WTC11 (cell line): ENCODE data around the gene KISS1R. TPM values are rescaled to one million over a fixed set of nuclear protein-coding genes. Genes with fewer than 3 reads are reported as not detected.
A peak's percentile ranks its signal among the peaks of the same experiment; 100 is the strongest.

Source experiments
- ATAC-seq: fragments of 200-7000 bp; cut with Tn5 transposase; 2 replicates; pipeline ENCODE4 v1.10.0; 2021; ENCODE audit warnings: mild to moderate bottlenecking, moderate library complexity
- CTCF ChIA-PET: fragments of 300-600 bp; sonication (Branson Sonifier 250); formaldehyde crosslinking; loops from one replicate; lab custom pipeline; 2021; ENCODE audit warnings: antibody characterized with exemption; lab: Charles Lee
- POLR2A ChIA-PET: fragments of 350-600 bp; sonication (Branson Sonifier 250); formaldehyde crosslinking; loops from one replicate; lab custom pipeline; 2021; ENCODE audit warnings: antibody characterized with exemption; lab: Charles Lee
- DNase-seq: peaks from one replicate; pipeline ENCODE4 v3.0.0; 2021; ENCODE audit warnings: low spot score
- H3K27ac Mint-ChIP-seq: 2 replicates; pipeline ENCODE4 v1.8.0; 2021; ENCODE audit warnings: mixed read lengths
- H3K27me3 Mint-ChIP-seq: 2 replicates; pipeline ENCODE4 v1.8.0; 2021; ENCODE audit warnings: low read depth, mild to moderate bottlenecking, moderate library complexity, mixed read lengths
- H3K36me3 Mint-ChIP-seq: 2 replicates; pipeline ENCODE4 v1.8.0; 2021; ENCODE audit warnings: mixed read lengths
- H3K4me1 Mint-ChIP-seq: 2 replicates; pipeline ENCODE4 v1.8.0; 2022; ENCODE audit warnings: mixed read lengths
- H3K4me3 Mint-ChIP-seq: 2 replicates; pipeline ENCODE4 v1.8.0; 2021; ENCODE audit warnings: mild to moderate bottlenecking, moderate library complexity, mixed read lengths
- H3K9me3 Mint-ChIP-seq: 2 replicates; pipeline ENCODE4 v1.8.0; 2021; ENCODE audit warnings: mixed read lengths
- ATF1 ChIP-seq: sonication (generic); formaldehyde crosslinking; IDR thresholded peaks from 2 replicates; pipeline ENCODE4 v1.8.1; 2023; ENCODE audit warnings: mild to moderate bottlenecking, moderate library complexity, missing genetic modification reagents
- ATF2 ChIP-seq: sonication (generic); formaldehyde crosslinking; IDR thresholded peaks from 2 replicates; pipeline ENCODE4 v1.8.1; 2022; ENCODE audit warnings: low read depth, missing genetic modification reagents, borderline replicate concordance
- ELF4 ChIP-seq: sonication (generic); formaldehyde crosslinking; IDR thresholded peaks from 2 replicates; pipeline ENCODE4 v1.8.1; 2022; ENCODE audit warnings: low read depth, mild to moderate bottlenecking, moderate library complexity, missing genetic modification reagents
- EMX1 ChIP-seq: fragments of 250-450 bp; sonication (Bioruptor Pico); IDR thresholded peaks from 2 replicates; pipeline ENCODE4 v1.8.0; 2021; ENCODE audit warnings: mild to moderate bottlenecking
- FOXJ3 ChIP-seq: sonication (generic); formaldehyde crosslinking; IDR thresholded peaks from 2 replicates; pipeline ENCODE4 v1.9.0; 2021; ENCODE audit warnings: missing genetic modification reagents, mild to moderate bottlenecking, borderline replicate concordance
- FOXK1 ChIP-seq: sonication (generic); formaldehyde crosslinking; IDR thresholded peaks from 2 replicates; pipeline ENCODE4 v1.8.0; 2022; ENCODE audit warnings: mild to moderate bottlenecking, moderate library complexity, missing genetic modification reagents
- FOXP4 ChIP-seq: sonication (generic); formaldehyde crosslinking; IDR thresholded peaks from 2 replicates; pipeline ENCODE4 v1.8.0; 2022; ENCODE audit warnings: mild to moderate bottlenecking, missing genetic modification reagents
- JUN ChIP-seq: sonication (generic); formaldehyde crosslinking; IDR thresholded peaks from 2 replicates; pipeline ENCODE4 v1.8.0; 2023; ENCODE audit warnings: mild to moderate bottlenecking, missing genetic modification reagents
- MAX ChIP-seq: sonication (generic); formaldehyde crosslinking; IDR thresholded peaks from 2 replicates; pipeline ENCODE4 v1.8.0; 2022; ENCODE audit warnings: mild to moderate bottlenecking, missing genetic modification reagents
- MYBL2 ChIP-seq: sonication (generic); formaldehyde crosslinking; IDR thresholded peaks from 2 replicates; pipeline ENCODE4 v1.8.1; 2023; ENCODE audit warnings: mild to moderate bottlenecking, moderate library complexity, missing genetic modification reagents
- NFE2L1 ChIP-seq: sonication (generic); formaldehyde crosslinking; IDR thresholded peaks from 2 replicates; pipeline ENCODE4 v1.8.1; 2023; ENCODE audit warnings: missing genetic modification reagents
- NR2C2 ChIP-seq: sonication (generic); formaldehyde crosslinking; IDR thresholded peaks from 2 replicates; pipeline ENCODE4 v1.8.0; 2022; ENCODE audit warnings: mild to moderate bottlenecking, missing genetic modification reagents
- NR3C1 ChIP-seq: sonication (generic); formaldehyde crosslinking; conservative IDR thresholded peaks from 2 replicates; pipeline ENCODE4 v1.8.1; 2023; ENCODE audit warnings: low read depth, mild to moderate bottlenecking, missing genetic modification reagents
- PREB ChIP-seq: sonication (generic); formaldehyde crosslinking; IDR thresholded peaks from 2 replicates; pipeline ENCODE4 v1.8.1; 2022; ENCODE audit warnings: mild to moderate bottlenecking, missing genetic modification reagents, moderate library complexity, borderline replicate concordance
- PRRX2 ChIP-seq: fragments of 250-450 bp; sonication (Bioruptor Pico); IDR thresholded peaks from 2 replicates; pipeline ENCODE4 v1.8.0; 2021; ENCODE audit warnings: mild to moderate bottlenecking
- RELA ChIP-seq: sonication (generic); formaldehyde crosslinking; IDR thresholded peaks from 2 replicates; pipeline ENCODE4 v1.8.1; 2022; ENCODE audit warnings: missing genetic modification reagents, mild to moderate bottlenecking, borderline replicate concordance
- SOX15 ChIP-seq: fragments of 250-450 bp; sonication (Bioruptor Pico); IDR thresholded peaks from 2 replicates; pipeline ENCODE4 v1.9.0; 2021; ENCODE audit warnings: mild to moderate bottlenecking
- SP1 ChIP-seq: sonication (generic); formaldehyde crosslinking; conservative IDR thresholded peaks from 2 replicates; pipeline ENCODE4 v1.8.1; 2022; ENCODE audit warnings: missing genetic modification reagents
- TP53 ChIP-seq: sonication (generic); formaldehyde crosslinking; IDR thresholded peaks from 2 replicates; pipeline ENCODE4 v1.8.1; 2023; ENCODE audit warnings: mild to moderate bottlenecking, missing genetic modification reagents
- total RNA-seq: library from RNA; stranded (reverse); gene quantifications from 3 replicates; pipeline ENCODE4 v1.2.3, GENCODE V29; 2021
- TF ChIP-seq, protein P1 (sequence below): sonication (generic); formaldehyde crosslinking; IDR thresholded peaks from 2 replicates; pipeline ENCODE4 v1.8.1; 2022; ENCODE audit warnings: missing genetic modification reagents, borderline replicate concordance
- TF ChIP-seq, protein P2 (sequence below): sonication (generic); formaldehyde crosslinking; IDR thresholded peaks from 2 replicates; pipeline ENCODE4 v1.8.1; 2022; ENCODE audit warnings: mild to moderate bottlenecking, moderate library complexity, missing genetic modification reagents
- TF ChIP-seq, protein P3 (sequence below): sonication (generic); formaldehyde crosslinking; IDR thresholded peaks from 2 replicates; pipeline ENCODE4 v1.8.0; 2023; ENCODE audit warnings: missing genetic modification reagents

Gene KISS1R
- total RNA-seq, 1 experiment from 2014 or later, result 2.9 TPM

GRCh38 chr19:917323-918151 is at the start of gene KISS1R (continued):
- TF ChIP-seq MAX (CRISPR knock-in tag), result peak; percentile 79

- no peak overlapping the region for H3K4me3 Mint-ChIP-seq
- peaks cover 5% of the 10 kb centered on the region for H3K4me1 Mint-ChIP-seq
- ATAC-seq (no peak), DNase-seq (no peak)
- CTCF ChIA-PET, result interaction anchor here (1.0 to 2.6 kb wide), 2 partner anchors 11 to 123 kb away, joined by 3 to 11 read pairs; no protein-coding TSS in a partner anchor
- peaks cover 12% of the 10 kb centered on the region for H3K36me3 Mint-ChIP-seq
- no peak for TF ChIP-seq ATF1
- TF ChIP-seq ATF2, result no peak
- TF ChIP-seq PREB (CRISPR knock-in tag), result no peak
- TF ChIP-seq FOXK1 (CRISPR knock-in tag), result no peak
- no peak for TF ChIP-seq NR3C1 (CRISPR knock-in tag)
- no peak for TF ChIP-seq PRRX2 (CRISPR knock-in tag)
- no peak for TF ChIP-seq EMX1
- no peak for TF ChIP-seq MYBL2 (CRISPR knock-in tag)
- no peak for TF ChIP-seq SOX15
- TF ChIP-seq TP53 (CRISPR knock-in tag), result no peak
- no peak for TF ChIP-seq ELF4 (CRISPR knock-in tag)
- TF ChIP-seq RELA (CRISPR knock-in tag), result no peak
- TF ChIP-seq JUN (CRISPR knock-in tag), result no peak
- TF ChIP-seq SP1 (CRISPR knock-in tag), result no peak
- TF ChIP-seq FOXP4 (CRISPR knock-in tag), result no peak
- H3K9me3 Mint-ChIP-seq, result no peaks in the 10 kb centered on the region
- peak overlapping the region; percentile 60; the same call in 1 of the 2 replicates for H3K27ac Mint-ChIP-seq
- peaks cover 5% of the 10 kb centered on the region; the same call in 1 of the 2 replicates for H3K27me3 Mint-ChIP-seq
- POLR2A ChIA-PET, result interaction anchor here (0.7 kb wide), 1 partner anchor 54 kb away, joined by 3 read pairs; no protein-coding TSS in a partner anchor
Observed at GRCh38 chr19:867855-868457, 49.2 kb upstream of the KISS1R start.

DNA sequence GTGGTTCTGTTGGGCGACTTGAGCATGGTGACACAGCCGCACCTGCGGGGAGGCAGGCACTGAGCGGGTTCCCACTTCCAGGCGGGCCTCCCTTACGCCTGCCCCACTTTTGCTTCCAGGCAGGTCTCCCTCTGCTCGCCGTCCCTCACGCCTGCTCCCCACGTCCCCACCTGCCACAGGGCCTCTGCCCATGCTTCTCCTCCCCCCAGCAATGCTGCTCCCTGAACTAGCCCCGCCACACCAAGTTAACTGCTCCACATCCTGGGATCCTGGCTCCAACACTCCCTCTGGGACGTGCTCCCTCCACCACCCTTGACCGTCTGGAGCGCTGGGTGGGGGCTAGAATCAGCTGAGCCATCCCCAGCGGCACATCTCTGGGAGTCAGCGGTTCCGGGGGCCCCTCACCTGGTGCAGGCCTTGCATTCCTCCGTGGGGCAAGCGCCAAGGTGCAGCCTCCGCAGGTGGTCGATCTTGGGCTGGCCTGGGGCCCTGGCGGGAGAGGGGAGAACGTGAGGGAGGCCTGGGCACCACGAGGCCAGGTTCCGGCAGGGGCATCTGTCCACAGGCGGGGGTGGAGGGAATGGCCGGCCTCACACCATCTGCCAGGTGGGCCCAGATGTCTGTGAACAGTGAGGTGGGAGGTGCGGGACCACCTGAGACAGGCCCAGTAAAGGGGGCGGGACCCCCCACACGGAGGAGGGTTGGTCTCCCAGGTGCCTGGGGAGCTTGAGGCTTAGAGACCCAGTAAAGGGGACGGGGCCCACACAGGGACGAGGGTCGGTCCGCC is 48.5 kb upstream of the KISS1R start:
- Mint-ChIP-seq H3K36me3 (peaks cover 12% of the 10 kb centered on the region), H3K27me3 (0 out of 2 replicates have a peak, but pooled peaks cover under 1% of the 10 kb centered on the region), H3K9me3 (no peaks in the 10 kb centered on the region), H3K27ac (no peak overlapping the region), H3K4me1 (peaks cover 5% of the 10 kb centered on the region), H3K4me3 (no peak overlapping the region)
- TF ChIP-seq NR2C2 (CRISPR knock-in tag), result no peak
- TF ChIP-seq FOXJ3 (CRISPR knock-in tag), result no peak
- TF ChIP-seq SP1 (CRISPR knock-in tag), result no peak
- TF ChIP-seq, protein P1, sequence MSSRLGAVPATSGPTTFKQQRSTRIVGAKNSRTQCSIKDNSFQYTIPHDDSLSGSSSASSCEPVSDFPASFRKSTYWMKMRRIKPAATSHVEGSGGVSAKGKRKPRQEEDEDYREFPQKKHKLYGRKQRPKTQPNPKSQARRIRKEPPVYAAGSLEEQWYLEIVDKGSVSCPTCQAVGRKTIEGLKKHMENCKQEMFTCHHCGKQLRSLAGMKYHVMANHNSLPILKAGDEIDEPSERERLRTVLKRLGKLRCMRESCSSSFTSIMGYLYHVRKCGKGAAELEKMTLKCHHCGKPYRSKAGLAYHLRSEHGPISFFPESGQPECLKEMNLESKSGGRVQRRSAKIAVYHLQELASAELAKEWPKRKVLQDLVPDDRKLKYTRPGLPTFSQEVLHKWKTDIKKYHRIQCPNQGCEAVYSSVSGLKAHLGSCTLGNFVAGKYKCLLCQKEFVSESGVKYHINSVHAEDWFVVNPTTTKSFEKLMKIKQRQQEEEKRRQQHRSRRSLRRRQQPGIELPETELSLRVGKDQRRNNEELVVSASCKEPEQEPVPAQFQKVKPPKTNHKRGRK (CRISPR knock-in tag), result no peak
- TF ChIP-seq TP53 (CRISPR knock-in tag), result no peak
- TF ChIP-seq, protein P2, sequence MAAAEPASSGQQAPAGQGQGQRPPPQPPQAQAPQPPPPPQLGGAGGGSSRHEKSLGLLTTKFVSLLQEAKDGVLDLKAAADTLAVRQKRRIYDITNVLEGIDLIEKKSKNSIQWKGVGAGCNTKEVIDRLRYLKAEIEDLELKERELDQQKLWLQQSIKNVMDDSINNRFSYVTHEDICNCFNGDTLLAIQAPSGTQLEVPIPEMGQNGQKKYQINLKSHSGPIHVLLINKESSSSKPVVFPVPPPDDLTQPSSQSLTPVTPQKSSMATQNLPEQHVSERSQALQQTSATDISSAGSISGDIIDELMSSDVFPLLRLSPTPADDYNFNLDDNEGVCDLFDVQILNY, result no peak
- TF ChIP-seq, protein P3, sequence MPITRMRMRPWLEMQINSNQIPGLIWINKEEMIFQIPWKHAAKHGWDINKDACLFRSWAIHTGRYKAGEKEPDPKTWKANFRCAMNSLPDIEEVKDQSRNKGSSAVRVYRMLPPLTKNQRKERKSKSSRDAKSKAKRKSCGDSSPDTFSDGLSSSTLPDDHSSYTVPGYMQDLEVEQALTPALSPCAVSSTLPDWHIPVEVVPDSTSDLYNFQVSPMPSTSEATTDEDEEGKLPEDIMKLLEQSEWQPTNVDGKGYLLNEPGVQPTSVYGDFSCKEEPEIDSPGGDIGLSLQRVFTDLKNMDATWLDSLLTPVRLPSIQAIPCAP (CRISPR knock-in tag), result no peak
- no peak for TF ChIP-seq NFE2L1 (CRISPR knock-in tag)
- ChIA-PET CTCF (no interaction called here), POLR2A (no interaction called here)
- no peak for ATAC-seq
- no peak for DNase-seq
